ENCODE measurements around the gene BDP1.
"Not testable (repeated sequence)": the region's sequence is repeated elsewhere in the genome, so short reads cannot be mapped to it uniquely, and the experiment has no call there.

Gene BDP1

GRCh38 chr5:71576241-71576640 lies 120.8 kb downstream of the BDP1 start:
- no peaks in the 10 kb centered on the region for H3K4me1 ChIP-seq (ENCODE audit: control insufficient read depth, insufficient read depth, low read length)
- no peaks in the 10 kb centered on the region for H3K27me3 ChIP-seq (ENCODE audit: control insufficient read depth, insufficient read depth, low read length)
- no peaks in the 10 kb centered on the region for H3K9me3 ChIP-seq (ENCODE audit: control insufficient read depth, insufficient read depth, low read length)
- no peaks in the 10 kb centered on the region for H3K36me3 ChIP-seq (ENCODE audit: control insufficient read depth, insufficient read depth, low read length)
- H3K4me3 ChIP-seq (ENCODE audit: low read depth, low read length) = no peak overlapping the region
- H3K9ac ChIP-seq (ENCODE audit: low read depth, low read length) = no peak overlapping the region

- H3K27me3 ChIP-seq (ENCODE audit: control insufficient read depth, insufficient read depth, low read length); H3K36me3 ChIP-seq (ENCODE audit: control insufficient read depth, insufficient read depth, low read length); H3K9ac ChIP-seq (ENCODE audit: low read depth, low read length); H3K4me1 ChIP-seq (ENCODE audit: control insufficient read depth, insufficient read depth, low read length); H3K9me3 ChIP-seq (ENCODE audit: control insufficient read depth, insufficient read depth, low read length); H3K4me3 ChIP-seq (ENCODE audit: low read depth, low read length): not testable (repeated sequence)
These were observed 122.4 kb downstream of the BDP1 start for GRCh38 chr5:71577839-71578238.

GRCh38 chr5:71582945-71583584 lies 127.6 kb downstream of the BDP1 start:
- H3K27me3 ChIP-seq (ENCODE audit: control insufficient read depth, insufficient read depth, low read length) = no peaks in the 10 kb centered on the region
- H3K4me1 ChIP-seq (ENCODE audit: control insufficient read depth, insufficient read depth, low read length) = no peaks in the 10 kb centered on the region
- H3K9me3 ChIP-seq (ENCODE audit: control insufficient read depth, insufficient read depth, low read length) = no peaks in the 10 kb centered on the region
- H3K9ac ChIP-seq (ENCODE audit: low read depth, low read length) = no peak overlapping the region
- H3K36me3 ChIP-seq (ENCODE audit: control insufficient read depth, insufficient read depth, low read length) = no peaks in the 10 kb centered on the region
- H3K4me3 ChIP-seq (ENCODE audit: low read depth, low read length) = no peak overlapping the region

GRCh38 chr5:71586052-71586940 lies 130.8 kb downstream of the BDP1 start:
- Histone ChIP-seq H3K4me1 (ENCODE audit: control insufficient read depth, insufficient read depth, low read length) (peaks cover 4% of the 10 kb centered on the region), H3K9me3 (ENCODE audit: control insufficient read depth, insufficient read depth, low read length) (no peaks in the 10 kb centered on the region), H3K27me3 (ENCODE audit: control insufficient read depth, insufficient read depth, low read length) (no peaks in the 10 kb centered on the region), H3K36me3 (ENCODE audit: control insufficient read depth, insufficient read depth, low read length) (no peaks in the 10 kb centered on the region), H3K9ac (ENCODE audit: low read depth, low read length) (peak overlapping the region; percentile 73), H3K4me3 (ENCODE audit: low read depth, low read length) (peak overlapping the region; percentile 76)

- H3K36me3 ChIP-seq (ENCODE audit: control insufficient read depth, insufficient read depth, low read length) = no peaks in the 10 kb centered on the region
- peak within 1 kb of the TSS; percentile 87 for H3K9ac ChIP-seq (ENCODE audit: low read depth, low read length)
- H3K4me1 ChIP-seq (ENCODE audit: control insufficient read depth, insufficient read depth, low read length) = peaks cover 4% of the 10 kb centered on the region
- no peaks in the 10 kb centered on the region for H3K9me3 ChIP-seq (ENCODE audit: control insufficient read depth, insufficient read depth, low read length)
- H3K4me3 ChIP-seq (ENCODE audit: low read depth, low read length) = peak within 1 kb of the TSS; percentile 76
- no peaks in the 10 kb centered on the region for H3K27me3 ChIP-seq (ENCODE audit: control insufficient read depth, insufficient read depth, low read length)
These were observed 131.7 kb downstream of the BDP1 start, which contains the start of gene MCCC2 for GRCh38 chr5:71586941-71587765. Gene MCCC2 (plus strand): TSS chr5:71587340. CDS start chr5:71587426, 86 bp downstream.

GRCh38 chr5:71587766-71588532 lies 132.5 kb downstream of the BDP1 start:
- H3K9me3 ChIP-seq (ENCODE audit: control insufficient read depth, insufficient read depth, low read length) = no peaks in the 10 kb centered on the region
- H3K27me3 ChIP-seq (ENCODE audit: control insufficient read depth, insufficient read depth, low read length) = no peaks in the 10 kb centered on the region
- peak overlapping the region; percentile 76 for H3K4me3 ChIP-seq (ENCODE audit: low read depth, low read length)
- no peaks in the 10 kb centered on the region for H3K36me3 ChIP-seq (ENCODE audit: control insufficient read depth, insufficient read depth, low read length)
- peaks cover 4% of the 10 kb centered on the region for H3K4me1 ChIP-seq (ENCODE audit: control insufficient read depth, insufficient read depth, low read length)
- H3K9ac ChIP-seq (ENCODE audit: low read depth, low read length) = peak overlapping the region; percentile 87

- no peaks in the 10 kb centered on the region for H3K9me3 ChIP-seq (ENCODE audit: control insufficient read depth, insufficient read depth, low read length)
- no peak overlapping the region for H3K9ac ChIP-seq (ENCODE audit: low read depth, low read length)
These were observed 133.1 kb downstream of the BDP1 start for GRCh38 chr5:71588533-71588885.

GRCh38 chr5:71589903-71590302 lies 134.5 kb downstream of the BDP1 start:
- Histone ChIP-seq H3K36me3 (ENCODE audit: control insufficient read depth, insufficient read depth, low read length) (no peaks in the 10 kb centered on the region), H3K9me3 (ENCODE audit: control insufficient read depth, insufficient read depth, low read length) (no peaks in the 10 kb centered on the region), H3K27me3 (ENCODE audit: control insufficient read depth, insufficient read depth, low read length) (no peaks in the 10 kb centered on the region), H3K4me1 (ENCODE audit: control insufficient read depth, insufficient read depth, low read length) (peaks cover 4% of the 10 kb centered on the region), H3K9ac (ENCODE audit: low read depth, low read length) (no peak overlapping the region), H3K4me3 (ENCODE audit: low read depth, low read length) (no peak overlapping the region)

More at GRCh38 chr5:71588533-71588885, 133.1 kb downstream of the BDP1 start:
- H3K4me3 ChIP-seq (ENCODE audit: low read depth, low read length) = peak overlapping the region; percentile 76
- no peaks in the 10 kb centered on the region for H3K36me3 ChIP-seq (ENCODE audit: control insufficient read depth, insufficient read depth, low read length)
- H3K27me3 ChIP-seq (ENCODE audit: control insufficient read depth, insufficient read depth, low read length) = no peaks in the 10 kb centered on the region
- H3K4me1 ChIP-seq (ENCODE audit: control insufficient read depth, insufficient read depth, low read length) = peaks cover 4% of the 10 kb centered on the region

- Histone ChIP-seq H3K9ac (ENCODE audit: low read depth, low read length) (no peak overlapping the region), H3K4me1 (ENCODE audit: control insufficient read depth, insufficient read depth, low read length) (peaks cover 4% of the 10 kb centered on the region), H3K4me3 (ENCODE audit: low read depth, low read length) (no peak overlapping the region), H3K27me3 (ENCODE audit: control insufficient read depth, insufficient read depth, low read length) (no peaks in the 10 kb centered on the region), H3K9me3 (ENCODE audit: control insufficient read depth, insufficient read depth, low read length) (no peaks in the 10 kb centered on the region), H3K36me3 (ENCODE audit: control insufficient read depth, insufficient read depth, low read length) (peaks cover 2% of the 10 kb centered on the region)
These were observed 135.6 kb downstream of the BDP1 start for GRCh38 chr5:71591100-71591499.

GRCh38 chr5:71596169-71596568 lies 140.7 kb downstream of the BDP1 start:
- H3K36me3 ChIP-seq (ENCODE audit: control insufficient read depth, insufficient read depth, low read length) = peaks cover 17% of the 10 kb centered on the region
- H3K27me3 ChIP-seq (ENCODE audit: control insufficient read depth, insufficient read depth, low read length) = no peaks in the 10 kb centered on the region
- no peak overlapping the region for H3K4me3 ChIP-seq (ENCODE audit: low read depth, low read length)
- no peaks in the 10 kb centered on the region for H3K4me1 ChIP-seq (ENCODE audit: control insufficient read depth, insufficient read depth, low read length)
- H3K9me3 ChIP-seq (ENCODE audit: control insufficient read depth, insufficient read depth, low read length) = no peaks in the 10 kb centered on the region
- no peak overlapping the region for H3K9ac ChIP-seq (ENCODE audit: low read depth, low read length)

GRCh38 chr5:71597001-71597400 lies 141.6 kb downstream of the BDP1 start:
- Histone ChIP-seq H3K36me3 (ENCODE audit: control insufficient read depth, insufficient read depth, low read length) (peaks cover 17% of the 10 kb centered on the region), H3K9me3 (ENCODE audit: control insufficient read depth, insufficient read depth, low read length) (no peaks in the 10 kb centered on the region), H3K27me3 (ENCODE audit: control insufficient read depth, insufficient read depth, low read length) (no peaks in the 10 kb centered on the region)

More at GRCh38 chr5:71597001-71597400, 141.6 kb downstream of the BDP1 start:
- no peak overlapping the region for H3K9ac ChIP-seq (ENCODE audit: low read depth, low read length)
- H3K4me1 ChIP-seq (ENCODE audit: control insufficient read depth, insufficient read depth, low read length) = no peaks in the 10 kb centered on the region
- no peak overlapping the region for H3K4me3 ChIP-seq (ENCODE audit: low read depth, low read length)

Data from iPS-15b (cell line).